Astrocyte (in vitro differentiated cells and primary cell): ENCODE results near the gene GRK2. TPM values are rescaled to one million over a fixed set of nuclear protein-coding genes. Genes with fewer than 3 reads are reported as not detected.

Experiments used
- DNase-seq: peaks from one replicate; pipeline ENCODE4 v3.0.0-alpha.2; 2010; ENCODE audit warnings: low read depth
- FAIRE-seq: peaks from 2 replicates; lab custom pipeline; 2011; peaks lifted over from hg19 to GRCh38; lab: Jason Lieb, UNC
- H2AFZ ChIP-seq: 2 replicates; pipeline ENCODE4 v1.6.0; 2012; ENCODE audit warnings: low read depth, low read length, inconsistent platforms
- H3K27ac ChIP-seq: 2 replicates; pipeline ENCODE4 v1.5.1; 2011; ENCODE audit warnings: low read depth, low read length, inconsistent platforms
- H3K27me3 ChIP-seq: 2 replicates; pipeline ENCODE4 v1.6.0; 2011; ENCODE audit warnings: low read length, inconsistent platforms; ENCODE audit not compliant: insufficient read depth
- H3K36me3 ChIP-seq: 2 replicates; pipeline ENCODE4 v1.5.1; 2011; ENCODE audit warnings: low read length, inconsistent platforms; ENCODE audit not compliant: insufficient read depth
- H3K4me1 ChIP-seq: 2 replicates; pipeline ENCODE4 v1.5.1; 2011; ENCODE audit warnings: low read length, inconsistent platforms; ENCODE audit not compliant: insufficient read depth
- H3K4me2 ChIP-seq: 2 replicates; pipeline ENCODE4 v1.6.0; 2012; ENCODE audit warnings: low read length, inconsistent platforms
- H3K4me3 ChIP-seq: 2 replicates; pipeline ENCODE4 v1.5.1; 2011; ENCODE audit warnings: low read depth, mild to moderate bottlenecking, low read length, inconsistent platforms; ENCODE audit not compliant: insufficient read depth
- H3K79me2 ChIP-seq: 2 replicates; pipeline ENCODE4 v1.6.0; 2012; ENCODE audit warnings: mild to moderate bottlenecking, low read length, inconsistent platforms; ENCODE audit not compliant: insufficient read depth
- H3K9ac ChIP-seq: 2 replicates; pipeline ENCODE4 v1.6.0; 2012; ENCODE audit warnings: mild to moderate bottlenecking, low read length, inconsistent platforms
- H3K9me3 ChIP-seq: 2 replicates; pipeline ENCODE4 v1.5.1; 2012; ENCODE audit warnings: low read depth, mild to moderate bottlenecking, low read length, inconsistent platforms; ENCODE audit not compliant: insufficient read depth
- H4K20me1 ChIP-seq: 2 replicates; pipeline ENCODE4 v1.6.0; 2012; ENCODE audit warnings: low read length, inconsistent platforms; ENCODE audit not compliant: insufficient read depth
- H3K27ac Mint-ChIP-seq: one replicate; pipeline ENCODE4 v1.8.0; 2021; ENCODE audit warnings: mild to moderate bottlenecking, mixed read lengths; ENCODE audit not compliant: unreplicated experiment
- H3K27me3 Mint-ChIP-seq: one replicate; pipeline ENCODE4 v1.8.0; 2021; ENCODE audit warnings: low read depth, mixed read lengths; ENCODE audit not compliant: unreplicated experiment
- H3K36me3 Mint-ChIP-seq: one replicate; pipeline ENCODE4 v1.8.0; 2021; ENCODE audit warnings: low read depth, mixed read lengths; ENCODE audit not compliant: unreplicated experiment
- H3K4me1 Mint-ChIP-seq: one replicate; pipeline ENCODE4 v1.8.0; 2021; ENCODE audit warnings: low read depth, mixed read lengths; ENCODE audit not compliant: unreplicated experiment
- H3K4me3 Mint-ChIP-seq: one replicate; pipeline ENCODE4 v1.8.0; 2021; ENCODE audit warnings: mild to moderate bottlenecking, moderate library complexity, mixed read lengths; ENCODE audit not compliant: unreplicated experiment
- H3K9me3 Mint-ChIP-seq: one replicate; pipeline ENCODE4 v1.8.0; 2021; ENCODE audit warnings: mild to moderate bottlenecking, mixed read lengths; ENCODE audit not compliant: unreplicated experiment
- EZH2 ChIP-seq: IDR thresholded peaks from 2 replicates; pipeline ENCODE4 v1.6.1; 2012; ENCODE audit warnings: mild to moderate bottlenecking, low read length, inconsistent platforms; ENCODE audit not compliant: insufficient read depth
- total RNA-seq: library from RNA; stranded (reverse); gene quantifications from 2 replicates; pipeline ENCODE4 v1.2.1, GENCODE V29; 2021
- TF ChIP-seq, protein P1 (sequence below): IDR thresholded peaks from 2 replicates; pipeline ENCODE4 v1.5.1; 2011; ENCODE audit warnings: low read depth, mild to moderate bottlenecking, inconsistent platforms, low read length, moderate library complexity; ENCODE audit not compliant: insufficient read depth

GRK2 gene
- total RNA-seq, 1 donor from 2014 or later = 34.0 TPM

DNA sequence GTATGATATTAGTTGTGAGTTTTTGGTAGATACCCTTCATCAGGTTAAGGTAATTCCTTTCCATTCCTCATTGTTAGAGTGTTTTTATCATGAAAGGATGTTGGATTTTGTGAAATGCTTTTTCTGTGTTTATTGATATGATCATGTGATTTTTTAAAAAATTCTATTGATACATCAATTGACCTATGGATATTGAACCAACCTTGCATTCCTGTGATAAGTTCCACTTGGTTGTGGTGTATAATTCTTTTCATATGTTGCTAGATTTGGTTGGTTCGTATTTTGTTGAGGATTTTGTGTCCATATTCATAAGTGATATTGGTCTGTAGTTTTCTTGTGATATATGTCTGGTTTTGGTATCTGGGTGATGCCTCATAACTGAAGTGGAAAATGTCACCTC lies 29.6 kb downstream of the GRK2 start:
- peaks cover 24% of the 10 kb centered on the region for H3K36me3 ChIP-seq
- H3K9ac ChIP-seq = no peak overlapping the region
- peaks cover 51% of the 10 kb centered on the region for H4K20me1 ChIP-seq
- TF ChIP-seq, protein P1, sequence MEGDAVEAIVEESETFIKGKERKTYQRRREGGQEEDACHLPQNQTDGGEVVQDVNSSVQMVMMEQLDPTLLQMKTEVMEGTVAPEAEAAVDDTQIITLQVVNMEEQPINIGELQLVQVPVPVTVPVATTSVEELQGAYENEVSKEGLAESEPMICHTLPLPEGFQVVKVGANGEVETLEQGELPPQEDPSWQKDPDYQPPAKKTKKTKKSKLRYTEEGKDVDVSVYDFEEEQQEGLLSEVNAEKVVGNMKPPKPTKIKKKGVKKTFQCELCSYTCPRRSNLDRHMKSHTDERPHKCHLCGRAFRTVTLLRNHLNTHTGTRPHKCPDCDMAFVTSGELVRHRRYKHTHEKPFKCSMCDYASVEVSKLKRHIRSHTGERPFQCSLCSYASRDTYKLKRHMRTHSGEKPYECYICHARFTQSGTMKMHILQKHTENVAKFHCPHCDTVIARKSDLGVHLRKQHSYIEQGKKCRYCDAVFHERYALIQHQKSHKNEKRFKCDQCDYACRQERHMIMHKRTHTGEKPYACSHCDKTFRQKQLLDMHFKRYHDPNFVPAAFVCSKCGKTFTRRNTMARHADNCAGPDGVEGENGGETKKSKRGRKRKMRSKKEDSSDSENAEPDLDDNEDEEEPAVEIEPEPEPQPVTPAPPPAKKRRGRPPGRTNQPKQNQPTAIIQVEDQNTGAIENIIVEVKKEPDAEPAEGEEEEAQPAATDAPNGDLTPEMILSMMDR = no peak
- TF ChIP-seq EZH2 = no peak
- peaks cover 3% of the 10 kb centered on the region for H3K9me3 ChIP-seq
- H3K4me1 ChIP-seq = peaks cover 16% of the 10 kb centered on the region
- no peak overlapping the region for H2AFZ ChIP-seq
- Mint-ChIP-seq H3K27me3 (no peaks in the 10 kb centered on the region), H3K27ac (no peak overlapping the region), H3K4me3 (no peak overlapping the region), H3K9me3 (peaks cover 9% of the 10 kb centered on the region), H3K36me3 (peaks cover 46% of the 10 kb centered on the region), H3K4me1 (peaks cover 4% of the 10 kb centered on the region)
- FAIRE-seq = no peak
- no peak overlapping the region for H3K27ac ChIP-seq
- DNase-seq = no peak
- H3K27me3 ChIP-seq = no peaks in the 10 kb centered on the region
- H3K4me3 ChIP-seq = no peak overlapping the region
- no peak overlapping the region for H3K4me2 ChIP-seq
- H3K79me2 ChIP-seq = peaks cover 48% of the 10 kb centered on the region

DNA sequence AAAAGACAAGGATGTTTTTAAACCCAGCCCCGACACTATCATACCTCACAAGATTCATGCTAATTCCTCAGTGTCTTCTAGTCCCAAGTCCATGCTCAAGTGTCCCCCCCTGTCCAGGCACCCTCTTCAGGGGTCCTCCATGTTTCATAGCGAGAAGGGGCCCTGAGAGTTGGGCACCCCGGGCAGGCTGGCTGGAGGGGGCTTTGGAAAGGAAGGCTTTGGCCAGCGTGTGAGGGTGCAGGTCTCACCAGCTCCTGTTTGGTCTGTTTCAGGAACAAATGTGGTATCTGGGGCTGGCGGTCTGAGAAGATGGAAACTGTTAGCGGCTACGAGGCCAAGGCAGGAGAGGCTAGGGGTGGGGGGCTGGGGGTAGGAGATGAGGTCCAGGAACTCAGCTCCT lies 32.5 kb downstream of the GRK2 start:
- DNase-seq (no peak), FAIRE-seq (no peak)
- Histone ChIP-seq H4K20me1 (peaks cover 41% of the 10 kb centered on the region), H3K4me3 (no peak overlapping the region), H3K9me3 (peaks cover 3% of the 10 kb centered on the region), H3K4me1 (no peaks in the 10 kb centered on the region), H2AFZ (no peak overlapping the region), H3K9ac (no peak overlapping the region), H3K27me3 (no peaks in the 10 kb centered on the region), H3K79me2 (peaks cover 30% of the 10 kb centered on the region), H3K36me3 (peaks cover 15% of the 10 kb centered on the region), H3K27ac (no peak overlapping the region), H3K4me2 (no peak overlapping the region)
- no peak overlapping the region for H3K27ac Mint-ChIP-seq
- peaks cover 35% of the 10 kb centered on the region for H3K36me3 Mint-ChIP-seq
- no peak for TF ChIP-seq EZH2
- H3K27me3 Mint-ChIP-seq = no peaks in the 10 kb centered on the region
- no peak overlapping the region for H3K4me3 Mint-ChIP-seq
- H3K9me3 Mint-ChIP-seq = peaks cover 9% of the 10 kb centered on the region
- H3K4me1 Mint-ChIP-seq = no peaks in the 10 kb centered on the region

DNA sequence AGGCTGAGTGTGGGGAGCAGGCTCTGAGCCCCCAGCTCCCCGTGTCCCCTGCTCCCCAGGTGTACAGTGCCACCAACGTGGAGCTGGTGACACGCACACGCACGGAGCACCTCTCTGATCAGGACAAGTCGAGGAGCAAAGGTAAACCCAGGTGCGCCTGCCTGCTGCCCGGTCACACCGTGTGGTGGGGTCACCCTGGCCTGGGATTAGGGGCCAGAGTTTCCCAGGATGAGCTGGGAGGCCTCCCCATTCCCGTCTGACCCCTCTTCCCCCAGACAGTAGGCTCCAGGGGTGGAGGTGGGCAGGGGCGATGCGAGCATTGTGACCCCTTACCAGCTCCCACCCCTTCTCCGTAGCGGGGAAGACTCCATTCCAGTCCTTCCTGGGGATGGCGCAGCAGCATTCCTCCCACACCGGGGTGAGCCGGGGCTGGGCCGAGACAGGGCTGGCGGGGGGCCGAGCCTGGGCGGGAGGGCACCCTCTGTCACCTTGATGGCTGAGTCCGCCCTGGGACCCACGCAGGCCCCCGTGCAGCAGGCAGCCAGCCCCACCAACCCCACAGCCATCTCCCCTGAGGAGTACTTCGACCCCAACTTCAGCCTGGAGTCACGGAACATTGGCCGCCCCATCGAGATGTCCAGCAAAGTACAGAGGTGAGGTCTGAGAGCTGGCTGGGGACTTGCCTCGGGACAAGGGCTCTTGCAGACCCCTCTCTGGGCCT lies 33.4 kb downstream of the GRK2 start:
- Histone ChIP-seq H3K36me3 (peaks cover 11% of the 10 kb centered on the region), H3K9me3 (peaks cover 3% of the 10 kb centered on the region), H2AFZ (no peak overlapping the region), H4K20me1 (peaks cover 34% of the 10 kb centered on the region), H3K9ac (no peak overlapping the region), H3K4me2 (no peak overlapping the region), H3K79me2 (peaks cover 23% of the 10 kb centered on the region), H3K4me1 (peaks cover 8% of the 10 kb centered on the region), H3K27me3 (no peaks in the 10 kb centered on the region), H3K4me3 (no peak overlapping the region), H3K27ac (no peak overlapping the region)
- FAIRE-seq (no peak), DNase-seq (no peak)
- H3K9me3 Mint-ChIP-seq = peaks cover 9% of the 10 kb centered on the region
- TF ChIP-seq, protein P1 = no peak
- TF ChIP-seq EZH2 = no peak
- peaks cover 2% of the 10 kb centered on the region for H3K4me1 Mint-ChIP-seq
- H3K27me3 Mint-ChIP-seq = peaks cover 1% of the 10 kb centered on the region
- H3K36me3 Mint-ChIP-seq = peaks cover 32% of the 10 kb centered on the region
- no peak overlapping the region for H3K27ac Mint-ChIP-seq
- H3K4me3 Mint-ChIP-seq = no peak overlapping the region
